ENCODE results near the gene FAM193B. TPM values are rescaled to one million over a fixed set of nuclear protein-coding genes. Genes with fewer than 3 reads are reported as not detected.

FAM193B gene
- polyA plus RNA-seq, 1 of the 3 experiments (the other 2 are of a cell fraction) = 48.1 TPM

GRCh38 chr5:177531209-177531940 is 23.0 kb downstream of the FAM193B start:
- Histone ChIP-seq H3K79me2 (ENCODE audit: insufficient read depth) (peaks cover 28% of the 10 kb centered on the region), H3K9ac (no peak overlapping the region), H2AFZ (ENCODE audit: low read depth) (no peak overlapping the region), H3K4me3 (ENCODE audit: low read depth in 2 of 2, low read length in 1 of 2) (no peak overlapping the region), H3K4me2 (no peak overlapping the region), H3K9me3 (no peaks in the 10 kb centered on the region), H3K9me2 (no peaks in the 10 kb centered on the region), H4K20me1 (ENCODE audit: insufficient read depth) (peaks cover 5% of the 10 kb centered on the region; the same call in 1 of the 2 replicates), H3K36me3 (replicated peaks in 1 of 2; ENCODE audit: control insufficient read depth in 1 of 2, insufficient read depth in 2 of 2, low read length in 1 of 2) (peaks cover 34 to 66% of the 10 kb centered on the region in 2 experiments), H3K27me3 (ENCODE audit: insufficient read depth) (no peaks in the 10 kb centered on the region), H3K4me1 (ENCODE audit: control insufficient read depth in 1 of 2, insufficient read depth in 2 of 2, low read depth in 1 of 2, low read length in 1 of 2) (peaks cover 0 to 14% of the 10 kb centered on the region in 2 experiments; a peak in 1 of 4 replicates), H3K27ac (ENCODE audit: low read depth in 2 of 2, low read length in 1 of 2) (no peak overlapping the region), H3F3A (replicated peaks; ENCODE audit: insufficient read depth) (no peaks in the 10 kb centered on the region)
- no peak for DNase-seq
- no peak for TF ChIP-seq PBX3 (IDR thresholded peaks at IDR 0.05)
- no peak for TF ChIP-seq FOXJ3 (CRISPR knock-in tag; IDR thresholded peaks at IDR 0.05)
- TF ChIP-seq USF2 (IDR thresholded peaks at IDR 0.05; ENCODE audit: borderline replicate concordance, low read depth, low read length) = no peak
- no peak for TF ChIP-seq TCF12 (IDR thresholded peaks at IDR 0.05)
- no peak for TF ChIP-seq CTCF (IDR thresholded peaks at IDR 0.05)
- no peak for TF ChIP-seq MXI1 (IDR thresholded peaks at IDR 0.05; ENCODE audit: low read depth, low read length)
- no peak for TF ChIP-seq RCOR1 (IDR thresholded peaks at IDR 0.05; ENCODE audit: low read length)
- no peak for TF ChIP-seq SIN3A (IDR thresholded peaks at IDR 0.05; ENCODE audit: borderline replicate concordance, low read depth, low read length)
- no peak for TF ChIP-seq EP300 (IDR thresholded peaks at IDR 0.05; ENCODE audit: borderline replicate concordance in 1 of 2, low read depth in 1 of 2, low read length in 1 of 2)
- TF ChIP-seq POLR2AphosphoS5 (IDR thresholded peaks at IDR 0.05; ENCODE audit: low read depth, low read length) = no peak
- TF ChIP-seq NFIC (IDR thresholded peaks at IDR 0.05; ENCODE audit: borderline replicate concordance) = no peak
- no peak for TF ChIP-seq YY1 (IDR thresholded peaks at IDR 0.05; ENCODE audit: low read depth)
- TF ChIP-seq EZH2phosphoT487 (IDR thresholded peaks at IDR 0.05; ENCODE audit: borderline replicate concordance, low read depth) = no peak
- TF ChIP-seq SMC3 (IDR thresholded peaks at IDR 0.05; ENCODE audit: low read depth, low read length) = no peak
- no peak for TF ChIP-seq RXRA (IDR thresholded peaks at IDR 0.05; ENCODE audit: borderline replicate concordance, low read depth)
- no peak for TF ChIP-seq FOXM1 (IDR thresholded peaks at IDR 0.05; ENCODE audit: low read depth)
- CTCF ChIA-PET = interaction anchor here (0.7 kb wide), 1 partner anchor 30 kb away, joined by 3 read pairs; no protein-coding TSS in a partner anchor
- POLR2A ChIA-PET = no interaction called here
- WGBS (ENCODE audit: low lambda C conversion rate) = 94% methylated on average over 24 of the region's 27 CpGs
